Trophoblast cell (in vitro differentiated cells and primary cell): ENCODE measurements around the gene ONECUT2.

ENCODE experiments used
- DNase-seq, 2 donors: peaks; one replicate each; pipeline ENCODE4 v3.0.0-alpha.2; 2016
- H2AFZ ChIP-seq: 2 replicates; pipeline ENCODE4 v1.6.1; 2013; ENCODE audit warnings: low read length, moderate library complexity, mild to moderate bottlenecking; ENCODE audit not compliant: insufficient read depth, poor library complexity
- H2AK5ac ChIP-seq: 2 replicates; pipeline ENCODE4 v1.6.1; 2013; ENCODE audit warnings: mild to moderate bottlenecking, low read length
- H2BK120ac ChIP-seq: 2 replicates; pipeline ENCODE4 v1.6.1; 2013; ENCODE audit warnings: low read length, mild to moderate bottlenecking, moderate library complexity; ENCODE audit not compliant: insufficient read depth, poor library complexity
- H2BK12ac ChIP-seq: 2 replicates; pipeline ENCODE4 v1.6.1; 2013; ENCODE audit warnings: mild to moderate bottlenecking, low read length, moderate library complexity
- H2BK5ac ChIP-seq: 2 replicates; pipeline ENCODE4 v1.6.1; 2013; ENCODE audit warnings: low read length, low read depth, moderate library complexity, mild to moderate bottlenecking; ENCODE audit not compliant: poor library complexity
- H3K14ac ChIP-seq: 2 replicates; pipeline ENCODE4 v1.6.1; 2013; ENCODE audit warnings: mild to moderate bottlenecking, low read length
- H3K18ac ChIP-seq: 2 replicates; pipeline ENCODE4 v1.6.1; 2013; ENCODE audit warnings: mild to moderate bottlenecking, low read length
- H3K23ac ChIP-seq: 2 replicates; pipeline ENCODE4 v1.6.1; 2013; ENCODE audit warnings: low read length
- H3K27ac ChIP-seq: 2 replicates; pipeline ENCODE4 v1.5.1; 2013; ENCODE audit warnings: low read depth, mild to moderate bottlenecking, inconsistent platforms, low read length, moderate library complexity
- H3K27me3 ChIP-seq: 2 replicates; pipeline ENCODE4 v1.6.1; 2013; ENCODE audit warnings: inconsistent platforms, mild to moderate bottlenecking, low read length, moderate library complexity; ENCODE audit not compliant: insufficient read depth
- H3K36me3 ChIP-seq, 2 experiments: 1 replicate in 1 of 2; 2 replicates in 1 of 2; pipeline ENCODE4 v1.6.1; 2013; ENCODE audit warnings: low read length in 2 of 2, mild to moderate bottlenecking in 2 of 2, moderate library complexity in 1 of 2; ENCODE audit not compliant: insufficient read depth in 2 of 2, control insufficient read depth in 1 of 2
- H3K4ac ChIP-seq: 2 replicates; pipeline ENCODE4 v1.6.1; 2013; ENCODE audit warnings: low read depth, mild to moderate bottlenecking, low read length, moderate library complexity
- H3K4me1 ChIP-seq, 2 experiments: 1 replicate in 1 of 2; 2 replicates in 1 of 2; pipeline ENCODE4 v1.6.1; 2013; ENCODE audit warnings: low read length in 2 of 2, mild to moderate bottlenecking in 2 of 2, moderate library complexity in 1 of 2; ENCODE audit not compliant: insufficient read depth in 2 of 2, control insufficient read depth in 1 of 2
- H3K4me2 ChIP-seq: 2 replicates; pipeline ENCODE4 v1.6.1; 2013; ENCODE audit warnings: inconsistent platforms, mild to moderate bottlenecking, low read length, moderate library complexity
- H3K4me3 ChIP-seq: 2 replicates; pipeline ENCODE4 v1.5.1; 2013; ENCODE audit warnings: mild to moderate bottlenecking, low read depth, low read length, inconsistent platforms
- H3K79me1 ChIP-seq: one replicate; pipeline ENCODE4 v1.6.1; 2013; ENCODE audit warnings: low read length
- H3K79me2 ChIP-seq: 2 replicates; pipeline ENCODE4 v1.6.1; 2013; ENCODE audit warnings: low read length, mild to moderate bottlenecking; ENCODE audit not compliant: control insufficient read depth, insufficient read depth, poor library complexity
- H3K9ac ChIP-seq: 2 replicates; pipeline ENCODE4 v1.6.1; 2013; ENCODE audit warnings: mild to moderate bottlenecking, low read length
- H3K9me3 ChIP-seq: 2 replicates; pipeline ENCODE4 v1.6.1; 2013; ENCODE audit warnings: low read depth, mild to moderate bottlenecking, control low read depth, inconsistent platforms, low read length; ENCODE audit not compliant: insufficient read depth
- H4K12ac ChIP-seq: 2 replicates; pipeline ENCODE4 v1.6.1; 2013; ENCODE audit warnings: low read depth, mild to moderate bottlenecking, low read length, moderate library complexity
- H4K8ac ChIP-seq: 2 replicates; pipeline ENCODE4 v1.6.1; 2013; ENCODE audit warnings: low read depth, mild to moderate bottlenecking, low read length, moderate library complexity
- H4K91ac ChIP-seq: one replicate; pipeline ENCODE4 v1.6.1; 2013; ENCODE audit warnings: low read depth, mild to moderate bottlenecking, low read length, moderate library complexity
- WGBS: extraction: QIAGEN DNeasy Blood & Tissue Kit; methylation state at CpG from one replicate; pipeline ENCODE4 v1.1.7; 2013; ENCODE audit warnings: missing lambda C conversion rate; ENCODE audit not compliant: insufficient read length, insufficient coverage; ENCODE audit errors: extremely low coverage; 5-methylcytosine and 5-hydroxymethylcytosine counted together

The ONECUT2 gene

GRCh38 chr18:57425096-57425495 lies 10.1 kb upstream of the ONECUT2 start:
- H2AFZ ChIP-seq: no peak overlapping the region
- no peaks in the 10 kb centered on the region for H3K79me2 ChIP-seq
- H3K4ac ChIP-seq: no peak overlapping the region
- H3K9ac ChIP-seq: no peak overlapping the region
- H3K9me3 ChIP-seq: peaks cover 9% of the 10 kb centered on the region
- H3K27me3 ChIP-seq: peaks cover 29% of the 10 kb centered on the region
- no peak overlapping the region for H3K23ac ChIP-seq
- no peak overlapping the region for H2BK12ac ChIP-seq
- no peak overlapping the region for H3K4me3 ChIP-seq
- H3K36me3 ChIP-seq: no peaks in the 10 kb centered on the region
- H2BK5ac ChIP-seq: no peak overlapping the region
- no peak overlapping the region for H2AK5ac ChIP-seq
- no peak overlapping the region for H3K4me2 ChIP-seq
- H4K8ac ChIP-seq: no peak overlapping the region
- H3K14ac ChIP-seq: no peak overlapping the region
- peaks cover 2% of the 10 kb centered on the region for H3K79me1 ChIP-seq
- peaks cover 4 to 9% of the 10 kb centered on the region in 2 experiments for H3K4me1 ChIP-seq
- no peak overlapping the region for H3K18ac ChIP-seq
- no CpG with 5 or more reads among the region's 5 CpGs for WGBS
- no peak overlapping the region for H3K27ac ChIP-seq
- DNase-seq: no peak
- no peak overlapping the region for H4K91ac ChIP-seq
- H4K12ac ChIP-seq: no peak overlapping the region
- no peak overlapping the region for H2BK120ac ChIP-seq

- Histone ChIP-seq H3K18ac (no peak overlapping the region), H3K9ac (no peak overlapping the region), H3K36me3 (no peaks in the 10 kb centered on the region), H3K27ac (no peak overlapping the region), H3K4me3 (no peak overlapping the region), H3K4me1 (peaks cover 4 to 9% of the 10 kb centered on the region in 2 experiments), H2BK12ac (no peak overlapping the region), H3K4me2 (no peak overlapping the region), H3K9me3 (peaks cover 9% of the 10 kb centered on the region), H4K8ac (no peak overlapping the region), H2AFZ (no peak overlapping the region), H4K12ac (no peak overlapping the region), H2BK120ac (no peak overlapping the region), H4K91ac (no peak overlapping the region), H2AK5ac (no peak overlapping the region), H3K27me3 (peaks cover 40% of the 10 kb centered on the region), H2BK5ac (no peak overlapping the region), H3K4ac (no peak overlapping the region), H3K79me2 (no peaks in the 10 kb centered on the region), H3K14ac (no peak overlapping the region), H3K23ac (no peak overlapping the region), H3K79me1 (peaks cover 2% of the 10 kb centered on the region)
- no peak for DNase-seq
- WGBS: no CpG with 5 or more reads among the region's 4 CpGs
These were observed 9.0 kb upstream of the ONECUT2 start for GRCh38 chr18:57426187-57426586.

DNA sequence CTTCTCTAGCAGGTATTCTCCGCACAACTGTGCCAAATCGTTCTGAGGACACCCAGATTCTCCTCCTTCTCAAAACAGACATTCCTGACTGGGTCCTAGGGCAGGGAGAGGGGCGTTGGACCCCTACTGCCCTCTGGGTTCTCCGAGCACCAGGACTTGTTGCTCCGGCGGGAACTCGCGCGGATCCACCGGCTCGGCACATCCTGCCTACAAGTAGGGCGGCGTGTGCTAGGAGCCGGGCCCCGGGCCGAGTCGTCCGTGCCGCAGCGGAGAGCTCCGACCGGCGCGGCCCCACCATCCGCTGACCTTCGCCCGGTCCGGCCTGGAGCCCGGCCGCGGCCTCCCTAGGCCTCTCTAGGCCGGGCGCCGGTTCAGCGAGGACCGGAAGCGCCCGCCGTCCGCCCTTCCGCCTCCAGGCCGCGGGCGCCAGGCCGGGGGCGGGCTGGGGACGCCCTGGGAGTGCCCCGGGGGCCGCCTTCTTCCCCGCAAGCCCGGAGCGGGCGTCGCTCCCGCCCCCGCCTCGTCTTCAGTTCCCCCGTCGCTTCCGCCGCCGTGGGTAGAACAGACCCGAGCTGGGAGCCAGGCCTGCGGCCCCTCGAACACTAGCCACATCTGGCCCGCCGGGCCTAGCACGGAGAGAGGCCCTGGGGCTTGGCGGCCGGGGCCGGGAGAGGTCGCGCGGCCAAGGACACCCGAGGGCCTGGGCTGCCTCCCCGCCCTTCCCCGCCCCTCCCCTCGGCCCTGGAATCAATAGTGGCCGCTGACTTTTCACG lies 7.6 kb upstream of the ONECUT2 start:
- Histone ChIP-seq H3K79me2 (no peaks in the 10 kb centered on the region), H3K4me3 (peak overlapping the region; percentile 63), H3K27ac (no peak overlapping the region), H3K4ac (no peak overlapping the region), H3K4me1 (peaks cover 4 to 9% of the 10 kb centered on the region in 2 experiments), H3K9ac (peak overlapping the region; percentile 64), H4K12ac (peak overlapping the region; percentile 59), H4K91ac (no peak overlapping the region), H2AFZ (peak overlapping the region; percentile 66), H3K14ac (no peak overlapping the region), H2BK120ac (no peak overlapping the region), H3K9me3 (peaks cover 9% of the 10 kb centered on the region), H3K18ac (no peak overlapping the region), H4K8ac (peak overlapping the region; percentile 86), H3K79me1 (peaks cover 2% of the 10 kb centered on the region), H3K27me3 (peaks cover 45% of the 10 kb centered on the region), H2BK5ac (no peak overlapping the region), H2BK12ac (no peak overlapping the region), H3K4me2 (peak overlapping the region; percentile 85), H3K23ac (no peak overlapping the region), H2AK5ac (no peak overlapping the region), H3K36me3 (no peaks in the 10 kb centered on the region)
- DNase-seq: no peak
- whole genome bisulfite sequencing: no CpG with 5 or more reads among the region's 80 CpGs

DNA sequence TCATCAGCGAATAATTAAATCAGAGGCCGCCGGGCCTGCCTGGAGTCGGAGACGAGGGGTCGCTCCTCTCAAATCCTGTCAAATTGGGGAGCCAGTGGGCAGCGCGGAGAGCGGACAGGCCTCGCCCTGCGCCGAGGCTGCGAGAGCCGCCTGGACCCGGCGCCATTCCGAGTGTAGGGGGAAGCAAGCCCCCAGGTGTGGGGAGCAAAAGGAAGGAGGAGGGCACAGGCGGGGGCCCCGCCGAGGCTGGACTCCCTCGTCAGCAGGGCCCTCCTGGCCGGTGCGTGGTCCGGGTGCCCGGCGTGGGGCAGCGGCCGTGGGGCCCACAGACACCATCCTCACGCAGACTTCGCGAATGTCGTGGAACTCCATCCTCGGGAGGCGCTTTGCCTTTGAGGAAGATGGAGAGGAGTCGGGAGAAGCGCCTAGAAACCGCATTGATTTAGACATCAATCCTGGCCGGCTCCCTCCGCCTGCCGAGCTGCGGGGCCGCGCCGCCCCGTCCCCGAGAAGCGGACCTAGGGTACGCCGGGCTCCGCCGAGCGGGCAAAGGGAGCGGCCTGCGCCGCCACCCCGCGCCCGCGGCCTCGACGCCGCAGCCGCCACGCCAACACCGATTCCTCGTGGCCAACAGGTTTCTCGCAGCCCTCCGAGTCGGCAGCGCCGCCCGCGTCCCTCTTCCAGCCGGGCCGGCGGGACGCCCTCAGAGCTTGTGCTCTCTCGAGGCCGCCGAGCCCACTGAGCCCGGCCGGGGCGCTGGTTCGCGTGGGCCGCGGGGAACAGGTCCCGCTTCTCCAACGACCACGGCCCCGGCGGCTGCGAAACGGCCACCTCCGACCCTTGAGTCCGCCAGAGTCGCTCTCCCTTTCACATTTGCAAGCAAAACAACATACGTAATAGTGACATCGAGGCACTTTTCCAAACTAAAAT lies 6.7 kb upstream of the ONECUT2 start:
- no CpG with 5 or more reads among the region's 99 CpGs for WGBS

More for the DNA sequence above, 6.7 kb upstream of the ONECUT2 start:
- Histone ChIP-seq H3K23ac (no peak overlapping the region), H3K18ac (no peak overlapping the region), H3K9ac (no peak overlapping the region), H3K79me2 (no peaks in the 10 kb centered on the region), H3K4me1 (peaks cover 4 to 9% of the 10 kb centered on the region in 2 experiments), H3K27ac (no peak overlapping the region), H3K36me3 (no peaks in the 10 kb centered on the region), H2BK120ac (no peak overlapping the region), H4K8ac (peak overlapping the region; percentile 50), H3K27me3 (peaks cover 51% of the 10 kb centered on the region), H2BK5ac (no peak overlapping the region), H3K9me3 (peaks cover 9% of the 10 kb centered on the region), H4K12ac (no peak overlapping the region), H3K79me1 (peaks cover 2% of the 10 kb centered on the region), H2BK12ac (no peak overlapping the region), H2AFZ (peak overlapping the region; percentile 17), H2AK5ac (no peak overlapping the region), H4K91ac (no peak overlapping the region), H3K4me3 (peak overlapping the region; percentile 63), H3K4me2 (peak overlapping the region; percentile 85), H3K4ac (no peak overlapping the region), H3K14ac (no peak overlapping the region)
- no peak for DNase-seq
